Measurements from ENCODE around the gene PPFIA4.

DNA sequence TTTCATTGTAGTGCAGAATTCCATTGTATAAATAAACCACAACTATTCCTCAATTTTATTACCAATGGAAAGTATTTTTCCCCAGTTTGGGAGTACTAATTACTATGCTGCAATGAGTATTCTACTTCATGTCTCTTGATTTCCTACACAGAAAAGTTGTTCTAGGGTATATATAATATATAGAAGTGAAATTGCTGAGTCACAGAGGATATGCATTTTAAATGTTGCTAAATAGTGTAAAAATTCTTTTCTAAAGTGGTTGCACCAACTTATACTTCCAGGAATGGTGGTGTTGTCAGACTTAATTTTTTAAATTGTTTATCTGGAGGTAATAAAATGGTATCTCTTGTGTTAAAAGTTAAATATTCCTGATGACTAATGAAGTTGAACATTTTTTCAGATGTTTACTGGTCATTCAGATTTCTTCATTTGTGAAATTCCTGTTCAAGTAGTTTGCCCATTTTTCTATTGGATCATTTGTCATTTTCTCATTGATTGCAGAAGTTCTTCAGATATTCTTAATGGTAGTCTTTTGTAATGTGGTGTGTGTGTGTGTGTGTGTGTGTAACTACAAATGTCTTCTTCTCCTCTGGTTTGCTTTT, 78.6 kb downstream of the PPFIA4 start:
- TF ChIP-seq POLR2A (IDR thresholded peaks at IDR 0.05; ENCODE audit: low read depth, low read length) (no peak), CTCF (conservative IDR thresholded peaks at IDR 0.05; ENCODE audit: low read depth, low read length) (no peak), MAFK (IDR thresholded peaks at IDR 0.05; ENCODE audit: low read depth, low read length) (no peak), SMC3 (IDR thresholded peaks at IDR 0.05; ENCODE audit: low read depth, low read length) (no peak), RFX5 (IDR thresholded peaks at IDR 0.05; ENCODE audit: low read depth, low read length) (no peak), MXI1 (IDR thresholded peaks at IDR 0.05; ENCODE audit: borderline replicate concordance, low read depth, low read length) (no peak), RAD21 (IDR thresholded peaks at IDR 0.05; ENCODE audit: low read length) (no peak), CEBPB (IDR thresholded peaks at IDR 0.05; ENCODE audit: low read depth, low read length) (no peak), RCOR1 (IDR thresholded peaks at IDR 0.05; ENCODE audit: insufficient replicate concordance, low read length) (no peak), NFE2L2 (IDR thresholded peaks at IDR 0.05; ENCODE audit: low read depth, low read length) (peak; percentile 67; the same call in 1 of the 2 replicates), ELK1 (IDR thresholded peaks at IDR 0.05; ENCODE audit: borderline replicate concordance, low read depth, low read length) (no peak), BHLHE40 (IDR thresholded peaks at IDR 0.05; ENCODE audit: low read depth, low read length) (no peak)
- TF ChIP-seq, protein P1, sequence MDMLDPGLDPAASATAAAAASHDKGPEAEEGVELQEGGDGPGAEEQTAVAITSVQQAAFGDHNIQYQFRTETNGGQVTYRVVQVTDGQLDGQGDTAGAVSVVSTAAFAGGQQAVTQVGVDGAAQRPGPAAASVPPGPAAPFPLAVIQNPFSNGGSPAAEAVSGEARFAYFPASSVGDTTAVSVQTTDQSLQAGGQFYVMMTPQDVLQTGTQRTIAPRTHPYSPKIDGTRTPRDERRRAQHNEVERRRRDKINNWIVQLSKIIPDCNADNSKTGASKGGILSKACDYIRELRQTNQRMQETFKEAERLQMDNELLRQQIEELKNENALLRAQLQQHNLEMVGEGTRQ (IDR thresholded peaks at IDR 0.05; ENCODE audit: low read depth, low read length) = no peak
